ENCODE data around the gene IFT81. TPM values are rescaled to one million over a fixed set of nuclear protein-coding genes. Genes with fewer than 3 reads are reported as not detected.

The IFT81 gene
- total and polyA plus RNA-seq, 2 of the 13 experiments (the other 11 are each of a cell fraction or from before 2014, with no cell fraction given) = 4.2 to 13.0 TPM

DNA sequence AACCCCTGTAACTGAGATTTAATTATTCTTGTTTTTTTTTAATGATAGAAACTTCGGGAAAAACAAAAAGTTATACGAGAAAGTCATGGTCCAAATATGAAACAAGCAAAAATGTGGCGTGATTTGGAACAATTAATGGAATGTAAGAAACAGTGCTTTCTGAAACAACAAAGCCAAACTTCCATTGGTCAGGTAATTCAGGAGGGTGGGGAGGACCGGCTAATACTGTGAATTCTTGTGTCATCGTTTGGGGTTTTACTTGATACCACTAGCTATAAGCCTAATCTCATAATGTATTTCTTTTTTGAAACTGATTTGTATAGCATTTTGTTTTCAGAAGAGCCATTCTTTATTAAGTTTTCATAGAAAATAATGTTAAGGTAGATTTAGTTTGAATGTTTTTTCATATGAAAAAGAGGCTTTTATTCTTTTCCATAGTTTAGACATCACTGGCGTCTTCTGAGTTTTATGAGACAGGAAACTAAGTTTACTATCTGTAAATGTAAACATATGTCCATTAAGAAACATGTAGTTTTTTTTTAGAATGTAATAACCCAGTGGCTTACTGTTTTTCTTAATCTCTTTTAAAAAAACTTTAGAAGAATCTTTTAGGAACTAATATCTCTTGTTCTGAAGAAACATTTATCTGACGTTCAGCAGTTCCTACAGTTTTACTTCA is 94.0 kb downstream of the IFT81 start (continued):
- TF ChIP-seq, protein P1, sequence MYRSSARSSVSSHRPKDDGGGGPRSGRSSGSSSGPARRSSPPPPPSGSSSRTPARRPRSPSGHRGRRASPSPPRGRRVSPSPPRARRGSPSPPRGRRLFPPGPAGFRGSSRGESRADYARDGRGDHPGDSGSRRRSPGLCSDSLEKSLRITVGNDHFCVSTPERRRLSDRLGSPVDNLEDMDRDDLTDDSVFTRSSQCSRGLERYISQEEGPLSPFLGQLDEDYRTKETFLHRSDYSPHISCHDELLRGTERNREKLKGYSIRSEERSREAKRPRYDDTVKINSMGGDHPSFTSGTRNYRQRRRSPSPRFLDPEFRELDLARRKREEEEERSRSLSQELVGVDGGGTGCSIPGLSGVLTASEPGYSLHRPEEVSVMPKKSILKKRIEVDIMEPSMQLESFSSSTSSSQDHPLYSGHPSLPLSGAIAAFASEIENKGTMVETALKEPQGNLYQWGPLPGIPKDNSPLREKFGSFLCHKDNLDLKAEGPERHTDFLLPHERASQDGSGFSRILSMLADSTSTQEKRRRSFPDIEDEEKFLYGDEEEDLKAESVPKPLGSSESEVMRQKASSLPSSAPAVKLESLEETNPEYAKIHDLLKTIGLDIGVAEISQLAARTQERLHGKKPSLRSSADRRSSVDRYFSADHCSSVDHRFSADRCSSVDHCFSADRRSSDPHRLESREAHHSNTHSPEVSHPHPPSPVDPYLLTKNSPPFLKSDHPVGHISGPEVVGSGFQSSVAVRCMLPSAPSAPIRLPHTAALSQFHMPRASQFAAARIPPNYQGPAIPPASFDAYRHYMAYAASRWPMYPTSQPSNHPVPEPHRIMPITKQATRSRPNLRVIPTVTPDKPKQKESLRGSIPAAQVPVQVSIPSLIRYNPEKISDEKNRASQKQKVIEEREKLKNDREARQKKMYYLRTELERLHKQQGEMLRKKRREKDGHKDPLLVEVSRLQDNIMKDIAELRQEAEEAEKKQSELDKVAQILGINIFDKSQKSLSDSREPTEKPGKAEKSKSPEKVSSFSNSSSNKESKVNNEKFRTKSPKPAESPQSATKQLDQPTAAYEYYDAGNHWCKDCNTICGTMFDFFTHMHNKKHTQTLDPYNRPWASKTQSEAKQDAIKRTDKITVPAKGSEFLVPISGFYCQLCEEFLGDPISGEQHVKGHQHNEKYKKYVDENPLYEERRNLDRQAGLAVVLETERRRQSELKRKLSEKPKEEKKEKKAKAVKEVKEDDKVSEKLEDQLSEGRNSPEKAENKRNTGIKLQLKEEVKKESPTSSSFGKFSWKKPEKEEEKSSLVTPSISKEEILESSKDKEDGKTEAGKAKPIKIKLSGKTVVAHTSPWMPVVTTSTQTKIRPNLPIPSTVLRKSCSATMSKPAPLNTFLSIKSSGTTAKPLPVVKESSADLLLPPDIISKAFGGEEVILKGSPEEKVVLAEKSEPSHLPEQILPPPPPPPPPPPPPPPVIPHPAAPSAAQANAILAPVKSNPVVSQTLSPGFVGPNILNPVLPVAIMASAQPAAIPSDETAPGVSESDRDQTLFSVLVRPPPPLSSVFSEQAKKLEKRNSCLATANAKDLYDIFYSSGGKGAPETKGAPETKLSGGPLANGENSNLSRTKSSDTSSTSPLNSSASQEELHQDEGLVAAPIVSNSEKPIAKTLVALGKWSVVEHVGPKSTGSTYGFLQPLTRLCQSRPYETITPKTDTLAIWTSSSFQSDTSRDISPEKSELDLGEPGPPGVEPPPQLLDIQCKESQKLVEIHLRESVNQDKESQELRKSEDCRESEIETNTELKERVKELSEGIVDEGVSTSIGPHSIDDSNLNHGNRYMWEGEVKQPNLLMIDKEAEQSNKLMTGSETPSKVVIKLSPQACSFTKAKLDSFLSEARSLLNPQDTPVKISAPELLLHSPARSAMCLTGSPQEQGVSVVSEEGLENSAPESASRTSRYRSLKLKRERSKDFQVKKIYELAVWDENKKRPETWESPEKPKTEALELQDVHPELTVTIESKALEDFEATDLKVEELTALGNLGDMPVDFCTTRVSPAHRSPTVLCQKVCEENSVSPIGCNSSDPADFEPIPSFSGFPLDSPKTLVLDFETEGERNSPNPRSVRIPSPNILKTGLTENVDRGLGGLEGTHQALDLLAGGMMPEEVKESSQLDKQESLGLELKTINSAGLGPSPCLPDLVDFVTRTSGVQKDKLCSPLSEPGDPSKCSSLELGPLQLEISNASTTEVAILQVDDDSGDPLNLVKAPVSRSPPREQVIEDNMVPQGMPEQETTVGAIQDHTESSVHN (CRISPR knock-in tag; IDR thresholded peaks at IDR 0.05) = no peak
- TF ChIP-seq STAT5B (CRISPR knock-in tag; IDR thresholded peaks at IDR 0.05) (no peak), ZNF547 (CRISPR knock-in tag; IDR thresholded peaks at IDR 0.05) (no peak), SOX13 (IDR thresholded peaks at IDR 0.05) (no peak), SOX13 (CRISPR knock-in tag; conservative IDR thresholded peaks at IDR 0.05 in 1 of 2, IDR thresholded peaks at IDR 0.05 in 1 of 2) (no peak), ZNF510 (CRISPR knock-in tag; IDR thresholded peaks at IDR 0.05; ENCODE audit: low read depth) (no peak), MYC (CRISPR knock-in tag; IDR thresholded peaks at IDR 0.05; ENCODE audit: borderline replicate concordance) (no peak)
- TF ChIP-seq, protein P2, sequence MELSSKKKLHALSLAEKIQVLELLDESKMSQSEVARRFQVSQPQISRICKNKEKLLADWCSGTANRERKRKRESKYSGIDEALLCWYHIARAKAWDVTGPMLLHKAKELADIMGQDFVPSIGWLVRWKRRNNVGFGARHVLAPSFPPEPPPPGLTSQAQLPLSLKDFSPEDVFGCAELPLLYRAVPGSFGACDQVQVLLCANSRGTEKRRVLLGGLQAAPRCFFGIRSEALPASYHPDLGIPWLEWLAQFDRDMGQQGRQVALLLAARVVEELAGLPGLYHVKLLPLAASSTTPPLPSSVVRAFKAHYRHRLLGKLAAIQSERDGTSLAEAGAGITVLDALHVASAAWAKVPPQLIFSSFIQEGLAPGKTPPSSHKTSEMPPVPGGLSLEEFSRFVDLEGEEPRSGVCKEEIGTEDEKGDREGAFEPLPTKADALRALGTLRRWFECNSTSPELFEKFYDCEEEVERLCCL (CRISPR knock-in tag; IDR thresholded peaks at IDR 0.05; ENCODE audit: borderline replicate concordance) = no peak
- TF ChIP-seq, protein P3, sequence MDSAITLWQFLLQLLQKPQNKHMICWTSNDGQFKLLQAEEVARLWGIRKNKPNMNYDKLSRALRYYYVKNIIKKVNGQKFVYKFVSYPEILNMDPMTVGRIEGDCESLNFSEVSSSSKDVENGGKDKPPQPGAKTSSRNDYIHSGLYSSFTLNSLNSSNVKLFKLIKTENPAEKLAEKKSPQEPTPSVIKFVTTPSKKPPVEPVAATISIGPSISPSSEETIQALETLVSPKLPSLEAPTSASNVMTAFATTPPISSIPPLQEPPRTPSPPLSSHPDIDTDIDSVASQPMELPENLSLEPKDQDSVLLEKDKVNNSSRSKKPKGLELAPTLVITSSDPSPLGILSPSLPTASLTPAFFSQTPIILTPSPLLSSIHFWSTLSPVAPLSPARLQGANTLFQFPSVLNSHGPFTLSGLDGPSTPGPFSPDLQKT (CRISPR knock-in tag; IDR thresholded peaks at IDR 0.05; ENCODE audit: borderline replicate concordance) = no peak

Data from HepG2 (cell line).